GM18508 (cell line): ENCODE measurements around the gene FERMT3.
"Not testable (repeated sequence)": the region's sequence is repeated elsewhere in the genome, so short reads cannot be mapped to it uniquely, and the experiment has no call there.

Experiments
- ATAC-seq: cut with Tn5 transposase; IDR thresholded peaks from one replicate; pipeline ENCODE4 v1.9.1; 2021; ENCODE audit warnings: moderate number of reproducible peaks; ENCODE audit not compliant: insufficient read depth, unreplicated experiment

Gene FERMT3

DNA sequence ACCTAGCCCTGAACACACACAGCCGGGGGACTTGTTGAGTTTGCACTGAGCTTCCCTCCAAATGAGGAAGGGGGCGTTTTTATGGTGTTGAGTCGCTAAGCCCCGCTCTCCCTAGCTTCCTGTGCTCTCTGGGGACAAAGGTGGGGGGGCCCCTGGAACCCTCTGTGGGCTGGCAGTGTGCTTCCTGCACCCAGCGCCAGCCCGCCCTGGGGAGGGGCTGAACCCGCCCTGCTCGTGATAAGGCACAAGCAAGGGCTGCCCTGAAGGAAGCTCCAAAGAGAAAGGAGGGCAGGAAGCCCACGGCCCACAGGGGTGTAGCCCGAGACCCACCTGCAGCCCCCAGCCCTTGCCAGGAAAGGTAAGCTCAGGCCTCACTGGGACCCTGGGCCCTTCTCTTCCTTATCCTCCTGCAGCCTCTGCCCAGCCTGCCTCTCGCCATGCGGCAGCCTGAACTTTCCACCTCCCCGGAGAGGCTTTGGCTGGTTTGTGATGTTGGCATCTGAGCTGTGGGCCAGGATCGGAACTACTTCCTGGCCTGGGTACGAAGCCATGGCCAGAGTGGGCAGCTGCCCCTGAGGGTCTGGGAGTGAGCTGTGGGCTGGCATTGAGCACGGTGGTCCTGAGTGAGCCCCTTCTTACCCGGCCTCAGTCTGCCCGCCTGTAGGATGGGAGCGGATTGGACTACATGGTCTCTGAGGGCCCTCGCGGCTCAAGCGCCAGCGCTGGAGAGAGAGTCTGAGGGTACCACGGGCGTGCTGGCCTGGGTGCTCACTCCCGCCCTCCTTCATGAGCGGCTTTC lies at the start of gene FERMT3:
FERMT3 (plus strand) TSS at position 265 of the 799 bp plus-strand sequence. CDS start 644 bp downstream, outside the sequence.
- no peak for ATAC-seq

- ATAC-seq = no peak
Observed at GRCh38 chr11:64157631-64158394, 48.7 kb upstream of the FERMT3 start.

GRCh38 chr11:64161037-64161436 lies 45.5 kb upstream of the FERMT3 start:
- ATAC-seq = no peak

- not testable (repeated sequence) for ATAC-seq
Observed at GRCh38 chr11:64162769-64163168, 43.8 kb upstream of the FERMT3 start.

GRCh38 chr11:64163951-64164350 lies 42.6 kb upstream of the FERMT3 start:
- ATAC-seq = no peak

DNA sequence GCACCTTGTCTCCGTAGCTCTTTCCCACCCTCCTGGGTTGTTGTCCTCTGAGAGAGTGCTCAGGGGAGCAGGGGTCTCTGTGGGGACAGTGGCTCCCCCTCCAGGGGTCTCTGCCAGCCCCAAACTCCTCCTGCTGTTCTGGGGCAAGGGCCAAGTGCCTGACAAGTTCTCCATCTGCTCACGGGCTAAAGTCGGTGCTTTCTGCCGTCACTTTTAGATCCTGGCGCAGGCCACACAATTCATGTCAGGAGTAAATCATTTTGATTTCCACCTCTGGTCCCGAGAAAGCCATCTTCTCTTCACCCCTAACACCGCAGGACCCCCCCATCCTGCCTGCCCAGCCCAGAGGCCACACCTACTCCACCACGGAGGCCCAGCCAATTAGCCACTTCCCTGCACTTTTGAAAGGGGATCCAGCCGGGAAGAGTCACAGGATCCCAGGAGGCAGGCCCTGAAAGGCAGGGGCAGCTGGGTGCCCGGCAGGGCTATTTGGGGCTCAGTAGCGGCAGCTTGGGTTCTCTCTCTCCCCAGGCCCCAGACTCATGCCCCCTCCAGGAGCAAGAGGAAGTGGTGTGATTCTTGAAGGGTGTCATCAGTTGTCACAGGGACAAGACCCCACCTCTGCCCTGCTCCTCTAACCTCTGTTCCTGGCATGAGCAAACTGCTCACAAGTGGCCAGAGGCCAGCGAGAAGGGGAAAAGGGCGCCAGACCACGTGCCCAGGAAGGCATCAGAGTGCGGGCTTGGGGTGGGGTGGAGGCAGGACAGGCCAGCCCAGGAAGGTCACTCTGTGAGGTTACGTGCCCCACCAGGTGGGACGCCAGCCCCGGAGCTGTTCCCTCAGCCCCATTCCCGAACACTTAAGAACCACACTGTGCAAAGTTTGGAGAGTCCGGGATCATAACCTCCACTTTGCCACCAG lies 41.9 kb upstream of the FERMT3 start:
- ATAC-seq = no peak

DNA sequence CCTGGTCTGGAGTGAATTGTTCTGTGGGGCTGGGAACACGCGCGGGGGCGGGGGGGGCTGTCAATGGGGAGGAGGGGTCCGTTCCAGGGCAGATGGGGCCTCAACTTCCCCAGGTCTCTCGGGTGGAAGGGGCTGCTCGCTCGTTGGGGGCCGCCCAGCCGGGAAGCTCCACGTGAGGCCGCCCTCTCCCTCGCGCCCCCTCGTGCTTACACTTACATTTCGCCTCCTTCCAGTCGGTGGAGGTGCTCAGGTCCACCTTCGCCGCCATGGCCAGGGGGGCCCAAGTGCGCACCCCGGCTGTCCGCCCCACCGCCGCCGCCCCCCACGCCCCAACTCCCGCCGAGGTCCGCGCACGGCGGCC lies 41.1 kb upstream of the FERMT3 start:
- ATAC-seq = no peak

DNA sequence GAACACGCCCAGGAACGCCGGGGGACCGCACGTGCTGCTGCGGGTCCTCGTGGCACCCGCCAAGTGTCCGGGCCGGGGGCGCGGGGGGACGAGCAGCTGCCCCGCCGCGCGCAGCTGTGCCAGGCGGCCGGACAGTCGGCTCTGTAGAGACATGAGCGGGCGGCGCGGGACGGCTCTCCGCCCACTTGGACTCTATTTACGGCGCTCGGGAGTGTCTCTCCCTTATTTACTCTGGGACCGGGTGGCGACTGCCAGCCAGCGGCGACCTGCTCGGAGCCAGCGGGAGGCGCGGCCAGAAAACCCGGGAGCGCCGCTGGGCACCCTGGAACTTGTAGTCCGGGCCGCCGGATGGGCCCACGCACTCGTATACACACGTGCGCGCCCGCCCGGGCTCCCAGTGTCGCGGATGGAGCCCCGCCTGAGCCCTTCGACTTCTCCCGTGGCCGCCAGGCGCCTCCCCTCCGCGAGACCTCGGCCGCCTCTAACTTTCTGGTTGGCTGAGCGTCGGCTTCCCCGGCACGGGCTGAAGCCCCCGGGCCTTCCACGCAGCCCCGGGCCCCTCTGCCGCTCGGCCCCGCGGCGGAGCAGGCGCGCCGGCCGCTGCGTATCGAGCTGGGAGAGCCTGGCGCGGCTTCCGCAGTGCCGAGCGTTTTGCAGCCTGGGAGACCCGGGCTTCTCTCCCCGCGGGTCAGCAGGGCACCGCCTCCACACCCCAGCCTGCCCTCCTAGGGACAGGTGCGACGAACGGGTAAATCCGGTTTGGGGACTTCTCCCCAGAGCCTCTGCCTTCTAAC lies 40.5 kb upstream of the FERMT3 start, which contains the start of gene MACROD1:
MACROD1 (minus strand) TSS at position 272 of the 794 bp plus-strand sequence; CDS start at position 153, 119 bp downstream.
- no peak for ATAC-seq

GRCh38 chr11:64170419-64170818 lies 36.1 kb upstream of the FERMT3 start:
- no peak for ATAC-seq

DNA sequence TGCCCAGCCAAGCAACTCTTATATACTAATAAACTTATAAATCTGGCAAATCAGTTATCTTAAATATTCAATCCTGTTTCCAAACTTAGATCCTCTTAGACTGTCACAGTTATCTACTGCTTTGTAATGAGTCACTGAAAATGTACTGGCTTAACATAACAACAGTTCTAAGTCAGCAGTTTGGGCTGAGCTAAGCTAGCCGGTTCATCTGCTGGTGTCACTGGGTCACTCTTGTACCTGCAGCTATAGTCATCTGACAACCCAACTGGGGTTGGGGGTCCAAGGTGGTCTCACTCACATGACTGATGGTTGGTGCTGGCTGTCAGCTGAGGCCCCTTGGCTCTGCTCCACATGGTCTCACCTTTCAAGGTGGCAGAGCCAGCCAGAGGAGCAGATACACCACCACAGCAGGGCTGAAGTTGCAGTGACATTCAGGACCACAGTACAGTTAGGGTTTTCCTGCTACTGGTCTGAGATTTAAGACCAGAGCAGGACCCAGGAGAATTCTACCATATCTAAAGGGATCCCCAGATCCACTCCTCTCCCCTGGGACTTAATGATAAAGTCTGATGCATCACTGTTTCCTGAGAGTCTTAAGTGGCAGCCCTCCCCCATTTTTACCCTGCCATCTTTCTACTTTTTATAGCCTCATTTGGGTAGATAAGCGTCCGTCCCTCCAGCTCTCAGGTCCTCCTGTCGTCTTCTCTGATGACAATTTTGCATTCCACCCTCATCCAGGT lies 32.7 kb upstream of the FERMT3 start:
- ATAC-seq = no peak

- ATAC-seq = no peak
Observed at GRCh38 chr11:64176751-64177150, 29.8 kb upstream of the FERMT3 start.

DNA sequence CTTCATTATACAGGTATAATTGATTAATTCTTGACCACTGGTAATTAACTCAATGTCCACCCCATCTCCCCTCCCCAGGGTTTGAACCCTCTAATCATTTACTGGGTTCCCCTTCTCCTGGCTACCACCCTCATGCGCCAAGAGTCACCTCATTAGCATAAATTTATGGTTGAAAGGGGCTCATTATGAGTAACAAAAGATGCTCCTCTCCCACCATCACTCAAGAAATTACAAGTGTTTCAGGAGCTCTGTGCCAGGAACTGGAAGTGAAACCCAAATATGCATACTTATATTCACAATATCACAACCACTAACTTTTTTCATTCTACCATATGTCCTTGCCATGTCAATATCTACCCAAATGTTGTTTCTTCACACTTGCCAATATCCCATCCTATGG lies 28.3 kb upstream of the FERMT3 start:
- ATAC-seq = no peak

DNA sequence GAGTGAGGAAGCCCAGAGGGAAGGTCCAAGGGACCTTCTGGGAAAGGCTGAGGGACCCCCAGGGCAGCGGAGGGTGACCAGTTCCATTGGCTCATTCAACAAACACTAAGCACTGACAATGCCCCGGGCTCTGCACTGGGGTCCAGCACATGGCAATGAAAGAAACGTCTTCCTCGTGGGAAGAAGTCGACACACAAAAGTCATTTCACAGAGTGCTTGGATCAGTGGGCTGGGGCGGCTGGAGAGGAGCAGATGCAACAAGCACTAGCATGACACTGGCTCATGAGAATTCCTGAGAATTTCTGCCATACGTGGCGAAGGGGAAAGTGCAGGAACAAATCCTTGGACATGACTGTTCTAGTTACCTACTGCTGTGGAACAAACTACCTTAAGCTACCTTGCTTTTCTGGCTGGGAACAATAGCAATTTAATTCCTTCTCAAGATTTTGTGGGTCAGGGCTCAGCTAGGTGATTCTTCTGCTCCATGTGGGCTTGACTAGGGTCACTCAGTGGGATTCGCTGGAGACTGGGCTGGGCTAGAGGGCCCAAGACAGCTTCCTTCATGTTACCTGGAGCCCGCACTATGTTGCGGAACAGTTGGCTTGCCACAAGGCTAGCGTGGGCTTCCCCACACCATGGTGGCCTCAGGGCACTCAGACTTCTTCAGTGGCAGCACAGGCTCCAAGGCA lies 27.4 kb upstream of the FERMT3 start:
- no peak for ATAC-seq

DNA sequence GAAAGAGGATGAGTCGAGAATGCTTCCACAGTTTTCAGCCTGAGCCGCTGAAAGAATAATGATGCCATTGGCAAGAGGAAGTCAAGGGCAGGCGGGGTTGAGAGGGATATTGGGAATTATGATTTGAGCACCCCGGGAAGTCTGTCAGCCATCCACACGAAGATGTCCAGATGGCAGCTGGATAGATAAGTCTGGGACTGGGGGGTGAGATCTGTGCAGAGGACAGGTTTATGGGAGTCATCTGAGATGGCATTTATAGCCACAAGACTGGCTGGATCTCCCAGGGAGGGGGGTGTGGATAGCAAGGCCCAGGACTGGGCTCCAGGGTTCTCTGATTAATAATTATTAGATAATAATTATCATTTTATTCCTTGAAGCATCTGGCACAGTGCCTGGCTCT lies 25.6 kb upstream of the FERMT3 start:
- no peak for ATAC-seq

GRCh38 chr11:64181506-64182411 lies 24.8 kb upstream of the FERMT3 start:
- ATAC-seq = no peak

DNA sequence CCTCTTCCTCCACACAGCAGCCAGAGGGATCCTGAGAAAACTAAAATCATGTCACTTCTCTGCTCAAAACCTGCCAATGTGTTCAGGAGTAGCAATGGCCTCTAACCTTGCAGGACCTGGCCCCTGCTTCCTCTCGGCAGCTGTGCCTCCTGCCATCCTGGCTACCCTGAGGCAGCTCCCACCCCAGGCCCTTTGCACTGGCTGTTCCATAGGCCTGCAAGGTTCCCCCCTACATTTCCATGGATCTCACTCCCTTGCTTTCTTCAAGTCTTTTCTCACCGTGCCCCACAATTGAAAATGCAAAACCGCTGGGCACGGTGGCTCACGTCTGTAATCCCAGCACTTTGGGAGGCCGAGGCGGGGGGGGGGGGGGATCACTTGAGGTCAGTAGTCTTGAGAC lies 22.6 kb upstream of the FERMT3 start:
- ATAC-seq = no peak

DNA sequence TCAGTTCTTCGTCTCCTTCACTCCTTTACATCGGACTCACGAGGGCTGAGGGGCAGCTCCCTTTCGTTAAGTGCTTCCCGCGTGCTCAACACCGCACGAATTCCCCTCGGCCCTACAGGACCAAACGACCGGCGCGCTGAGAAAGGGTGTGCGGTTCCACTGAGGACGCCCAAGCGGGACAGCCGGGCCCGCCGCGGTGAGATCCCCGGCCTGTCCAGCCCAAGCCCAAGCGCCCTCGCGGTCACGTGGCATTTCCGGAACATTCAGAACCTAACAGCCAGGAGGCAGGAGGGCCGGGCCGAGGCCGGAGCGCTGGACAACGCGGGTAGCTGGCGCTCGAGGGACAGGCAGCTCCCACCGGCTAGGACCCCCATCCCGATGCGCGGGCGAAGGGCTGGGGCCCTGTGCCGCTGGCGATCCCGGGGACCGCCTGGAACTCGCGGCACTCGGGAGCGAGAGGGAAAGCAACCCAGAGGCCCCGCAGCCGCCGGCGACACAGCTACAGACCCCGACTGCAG lies 21.3 kb upstream of the FERMT3 start:
- peak; percentile 11 for ATAC-seq
